HG03108 (cell line): Measurements from ENCODE around the gene PROX1.
"Not testable (repeated sequence)": the region's sequence is repeated elsewhere in the genome, so short reads cannot be mapped to it uniquely, and the experiment has no call there.

Experiments
- ATAC-seq: cut with Tn5 transposase; IDR thresholded peaks from one replicate; pipeline ENCODE4 v1.9.1; 2021; ENCODE audit warnings: moderate library complexity; ENCODE audit not compliant: unreplicated experiment

Gene PROX1

DNA sequence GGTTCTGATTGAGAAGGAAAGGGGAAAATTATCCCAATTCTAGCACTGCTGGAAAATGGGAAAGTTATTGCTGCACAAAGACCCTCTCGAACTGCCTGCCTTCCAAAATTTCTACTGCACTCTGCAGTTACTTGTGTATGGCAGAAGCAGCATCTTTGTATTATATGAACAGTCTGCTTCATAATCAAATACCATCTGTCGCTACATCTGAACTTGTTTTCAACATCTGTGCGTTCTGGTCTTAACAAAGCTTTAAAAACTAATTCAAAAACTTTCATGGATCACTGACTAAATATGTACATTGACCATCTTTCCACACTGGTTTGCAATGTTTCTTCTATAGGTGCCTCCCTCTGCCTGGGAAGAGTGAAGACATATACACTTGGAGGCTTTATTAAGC lies 79.2 kb downstream of the PROX1 start:
- no peak for ATAC-seq

GRCh38 chr1:214067397-214067796 lies 79.6 kb downstream of the PROX1 start:
- no peak for ATAC-seq

DNA sequence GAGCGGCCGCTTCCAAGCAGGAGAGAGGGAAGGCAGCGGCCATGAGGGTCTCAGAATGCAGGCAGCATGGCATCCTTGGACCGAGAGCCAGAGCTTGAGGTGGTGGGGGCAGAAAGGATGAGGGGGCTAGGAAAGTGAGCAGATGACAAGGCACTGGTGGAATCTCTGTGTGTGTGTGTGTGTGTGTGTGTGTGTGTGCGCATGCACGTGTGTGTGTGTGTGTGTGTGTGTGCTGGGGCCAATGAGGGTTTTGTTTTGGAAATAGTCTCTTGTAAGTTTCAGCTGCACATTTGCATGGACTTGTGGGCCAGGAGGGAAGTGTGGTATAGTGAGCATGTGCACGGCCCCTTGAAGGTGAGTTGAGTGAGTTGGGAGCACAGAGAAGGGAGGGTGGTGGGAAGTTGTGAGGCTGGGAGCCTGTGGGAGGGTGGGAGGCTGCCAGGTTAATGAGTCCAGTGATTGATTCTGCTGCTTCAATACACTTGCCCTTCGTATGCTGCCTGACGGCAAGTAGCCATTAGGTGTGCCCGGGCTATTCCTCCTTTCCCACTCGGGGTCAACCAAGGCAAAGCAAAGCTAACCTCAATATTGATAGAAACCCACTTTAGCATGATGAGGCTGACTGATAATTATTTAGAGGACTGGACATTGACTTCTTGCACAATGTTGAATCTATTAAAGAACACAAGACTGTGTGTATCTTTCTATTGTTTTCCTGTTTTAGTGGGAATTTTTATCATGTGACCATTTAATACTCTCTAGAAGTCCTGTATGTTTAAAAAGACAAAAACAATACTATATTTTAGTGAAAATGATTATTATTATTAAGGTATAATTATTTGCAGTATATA lies 80.3 kb downstream of the PROX1 start:
- ATAC-seq: no peak

DNA sequence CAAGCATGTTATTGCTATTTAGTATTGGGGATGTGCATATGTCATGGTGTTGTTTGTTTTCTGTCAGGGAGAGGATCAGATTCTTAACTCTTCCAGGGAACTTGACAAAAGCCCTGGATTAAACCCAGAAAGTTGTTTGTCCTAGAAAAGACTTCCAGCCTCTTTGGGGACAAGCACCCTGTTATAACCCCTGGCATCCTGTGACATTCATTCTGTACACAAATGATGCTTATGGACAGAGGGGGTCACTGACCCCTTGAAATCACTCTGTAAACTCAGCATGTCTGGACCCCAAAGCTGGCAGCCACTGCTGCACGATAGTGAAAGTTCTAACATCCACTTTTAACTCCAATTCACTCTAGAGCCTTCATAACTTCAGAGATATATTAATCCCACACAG lies 81.2 kb downstream of the PROX1 start:
- no peak for ATAC-seq

- ATAC-seq: no peak
These were observed 83.7 kb downstream of the PROX1 start for GRCh38 chr1:214071469-214071868.

DNA sequence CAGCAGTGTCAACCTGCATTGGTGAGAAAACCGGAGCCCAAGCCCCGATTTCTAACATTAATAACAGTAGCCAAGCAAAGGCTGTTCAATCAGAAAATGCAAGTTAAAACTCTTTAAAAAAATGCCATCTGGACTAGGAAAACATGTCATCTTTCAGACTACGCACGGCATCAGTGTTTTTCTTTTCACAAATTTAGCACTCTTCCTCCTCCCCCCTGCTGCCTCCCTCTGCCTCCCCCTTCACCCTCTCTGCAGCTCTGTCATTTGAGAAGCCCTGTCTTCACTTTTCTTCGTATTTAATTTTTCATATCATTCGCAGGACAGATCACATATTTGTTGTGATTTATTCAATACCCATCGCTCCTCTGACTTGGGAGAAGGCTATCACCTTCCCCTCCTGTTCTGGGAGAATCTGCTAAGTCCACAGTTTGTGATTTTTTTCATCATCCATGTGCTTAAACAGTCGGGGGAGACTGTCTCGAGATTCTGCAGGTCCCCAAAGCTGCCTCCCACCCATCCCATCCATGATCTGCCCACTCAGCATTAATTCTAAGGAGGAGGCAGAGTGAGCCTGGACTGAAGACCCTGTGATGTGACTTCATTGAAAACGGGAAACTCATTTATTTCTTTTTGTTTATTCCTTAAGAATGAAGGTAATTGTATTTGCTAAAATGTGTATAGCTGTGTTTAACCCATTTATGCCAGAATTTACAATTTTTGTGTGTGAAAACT lies 84.8 kb downstream of the PROX1 start:
- ATAC-seq: no peak

DNA sequence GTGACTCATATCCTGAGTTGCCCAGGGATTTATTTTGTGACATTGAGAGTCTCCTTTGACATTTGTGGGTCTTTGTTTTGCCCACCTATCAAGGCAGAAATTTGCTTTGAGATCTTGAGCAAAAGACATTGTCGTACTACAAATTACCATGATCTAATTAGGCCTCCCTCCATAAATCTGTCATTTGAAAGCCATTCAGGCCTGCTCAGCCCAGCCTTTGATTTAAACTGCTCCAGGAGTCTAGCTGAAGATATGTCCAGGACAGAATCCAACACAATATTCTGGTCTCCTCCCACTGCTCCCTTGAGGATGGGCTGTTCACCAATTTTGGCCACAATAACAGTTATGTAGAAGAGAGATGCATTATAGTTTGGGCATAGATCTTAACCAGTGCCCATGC lies 86.7 kb downstream of the PROX1 start:
- no peak for ATAC-seq

DNA sequence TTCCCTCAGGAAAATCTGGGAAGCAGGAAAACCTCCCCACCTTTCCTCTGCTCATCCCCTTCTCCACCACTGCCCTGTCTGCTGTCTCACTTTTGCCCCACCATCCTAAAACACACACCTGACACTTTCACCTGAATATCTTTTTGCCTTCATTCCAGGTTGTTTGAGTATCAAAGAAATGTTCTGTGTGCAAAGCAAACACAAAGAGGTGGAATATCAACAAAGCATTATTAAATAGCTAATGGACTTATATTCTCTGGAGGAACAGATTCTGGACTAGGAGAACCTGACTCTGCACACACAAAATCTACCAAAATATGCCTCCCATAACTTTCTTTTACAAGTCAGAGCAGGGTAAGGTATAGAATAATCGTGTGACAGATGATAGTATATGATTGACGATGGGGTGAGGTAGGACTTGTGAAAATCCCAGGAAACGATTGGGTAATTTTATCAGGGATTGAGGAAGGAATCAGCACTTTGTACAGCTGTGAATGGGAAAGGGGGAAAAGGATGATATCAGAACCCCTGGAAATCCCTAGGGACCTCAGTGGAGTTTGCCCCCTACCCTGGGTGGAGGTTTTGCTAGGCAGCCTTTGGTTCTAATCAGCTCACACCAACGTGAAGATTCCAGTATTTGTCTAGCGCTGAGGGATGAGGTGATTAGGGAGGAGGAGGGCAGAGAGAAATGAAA lies 87.7 kb downstream of the PROX1 start:
- ATAC-seq: no peak

DNA sequence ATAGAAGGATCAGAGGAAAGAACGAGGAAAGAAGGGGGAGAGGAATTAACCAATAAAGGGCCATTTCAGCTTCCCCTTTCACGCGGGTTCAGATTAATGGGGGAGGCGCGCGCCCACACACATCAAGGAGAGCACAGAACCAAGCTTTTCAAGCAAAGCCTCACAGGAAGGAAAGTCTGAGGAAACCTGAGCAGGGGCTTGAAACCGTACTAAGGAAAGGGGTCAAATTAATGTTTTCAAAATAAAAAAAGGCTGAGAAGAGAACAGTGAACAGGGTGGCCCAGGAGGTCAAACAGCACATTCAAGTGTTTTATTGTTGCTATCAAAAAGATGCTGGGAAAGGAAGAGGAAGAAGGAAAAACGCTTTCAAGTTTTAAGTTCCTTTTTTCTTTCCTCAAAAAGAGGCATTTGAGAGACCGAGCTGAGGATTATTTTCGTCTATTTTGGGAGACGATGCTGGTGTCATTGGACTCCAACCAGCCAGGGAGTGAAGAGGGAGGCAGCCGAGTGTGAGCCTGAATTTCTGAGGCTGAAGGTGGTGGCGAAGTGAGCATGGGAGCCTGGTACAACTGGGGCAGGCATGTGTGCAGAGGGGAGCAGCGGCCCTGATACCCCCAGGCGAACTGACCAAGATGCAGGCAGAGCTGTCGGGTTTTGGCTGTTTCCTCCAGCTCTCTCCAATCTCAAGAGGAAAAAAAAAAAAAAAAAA lies 88.4 kb downstream of the PROX1 start:
- no peak for ATAC-seq

GRCh38 chr1:214076708-214077065 lies 88.9 kb downstream of the PROX1 start:
- ATAC-seq: no peak

DNA sequence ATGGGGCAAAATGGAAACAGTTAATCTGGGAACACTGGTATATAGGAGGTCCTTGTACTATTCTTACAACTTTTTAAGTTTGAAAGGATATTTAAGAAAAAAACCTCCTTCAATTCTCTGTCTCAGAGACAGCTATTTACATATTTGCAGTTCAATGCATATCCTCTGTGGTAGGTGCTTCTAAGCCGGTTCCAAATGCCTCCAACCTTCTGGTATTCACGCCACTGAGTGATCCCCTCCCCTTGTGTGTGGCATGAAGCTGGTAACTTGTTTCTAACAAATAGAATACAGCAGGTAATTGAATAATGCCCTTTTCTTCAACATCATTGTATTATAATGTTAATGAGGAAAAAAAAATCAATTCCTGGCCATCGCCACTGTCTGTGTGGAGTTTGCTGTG lies 91.2 kb downstream of the PROX1 start:
- ATAC-seq: no peak

- ATAC-seq: no peak
These were observed 97.6 kb downstream of the PROX1 start for GRCh38 chr1:214085325-214085724.

- ATAC-seq: no peak
These were observed 99.2 kb downstream of the PROX1 start for GRCh38 chr1:214086945-214087344.

DNA sequence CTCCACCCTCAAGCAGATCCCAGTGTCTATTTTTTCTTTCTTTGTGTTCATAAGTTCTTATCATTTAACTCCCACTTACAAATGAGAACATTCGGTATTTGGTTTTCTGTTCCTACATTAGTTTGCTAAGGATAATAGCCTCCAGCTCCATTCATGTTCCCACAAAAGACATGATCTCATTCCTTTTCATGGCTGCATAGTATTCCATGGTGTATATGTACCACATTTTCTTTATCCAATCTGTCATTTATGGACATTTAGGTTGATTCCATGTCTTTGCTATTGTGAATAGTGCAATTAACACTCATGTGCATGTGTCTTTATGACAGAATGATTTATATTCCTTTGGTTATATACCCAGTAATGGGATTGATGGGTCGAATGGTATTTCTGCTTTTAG lies 101.2 kb downstream of the PROX1 start:
- ATAC-seq: not testable (repeated sequence)
